KOPT-K1 (cell line): Measurements from ENCODE around the gene GFY.
"Not testable (repeated sequence)": the region's sequence is repeated elsewhere in the genome, so short reads cannot be mapped to it uniquely, and the experiment has no call there.

ENCODE experiments used
- H3K27ac ChIP-seq: fragments of 200-600 bp; sonication (generic); 2 replicates; pipeline ENCODE4 v1.5.1; 2016; ENCODE audit warnings: antibody characterized with exemption, mild to moderate bottlenecking, low read depth, low read length; ENCODE audit not compliant: poor library complexity, severe bottlenecking
- H3K36me3 ChIP-seq: fragments of 200-600 bp; sonication (generic); 2 replicates; pipeline ENCODE4 v1.5.1; 2017; ENCODE audit warnings: antibody characterized with exemption, mild to moderate bottlenecking, low read length, moderate library complexity; ENCODE audit not compliant: insufficient read depth
- H3K9me3 ChIP-seq: fragments of 200-600 bp; sonication (generic); 2 replicates; pipeline ENCODE4 v1.5.1; 2017; ENCODE audit warnings: antibody characterized with exemption, low read length, mild to moderate bottlenecking; ENCODE audit not compliant: insufficient read depth, poor library complexity, severe bottlenecking

GFY gene

DNA sequence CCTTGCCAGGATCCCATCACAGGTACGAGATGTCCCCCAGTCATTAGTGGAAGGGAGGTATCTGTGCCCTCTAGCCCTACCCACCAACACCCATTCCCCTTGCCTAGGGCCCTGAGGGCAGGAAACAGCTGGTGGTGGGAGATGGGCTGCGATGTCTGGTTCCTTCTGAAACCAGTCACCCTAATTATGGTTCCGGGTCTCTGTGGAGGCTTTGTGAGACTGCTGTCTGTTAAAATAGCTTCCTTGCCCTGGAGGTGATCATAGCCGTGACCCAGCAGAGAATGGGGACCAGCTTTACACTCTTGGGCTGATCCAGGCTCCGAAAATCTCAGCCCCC, 33.3 kb downstream of the GFY start:
- Histone ChIP-seq H3K27ac (peak overlapping the region; percentile 29), H3K9me3 (no peaks in the 10 kb centered on the region), H3K36me3 (peaks cover 29% of the 10 kb centered on the region)

DNA sequence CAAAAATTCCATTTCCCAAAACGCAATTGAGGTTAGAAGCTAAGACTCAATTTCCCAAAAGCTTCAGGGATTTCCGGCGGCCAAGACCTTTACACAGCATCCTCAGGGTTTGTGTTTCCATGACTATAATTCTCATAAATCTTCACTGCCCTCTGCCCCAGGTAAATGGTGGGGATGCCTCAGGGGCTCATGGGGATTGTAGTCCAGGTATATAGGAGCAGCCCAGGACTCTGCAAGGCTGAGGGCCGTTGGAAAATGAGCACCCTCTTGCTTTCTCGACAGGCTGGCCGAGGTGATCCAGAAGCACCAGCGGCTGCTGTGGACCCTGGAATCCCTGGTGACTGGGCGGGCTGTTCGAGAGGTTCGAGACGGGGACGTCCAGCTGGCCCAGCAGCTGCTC, 34.2 kb downstream of the GFY start:
- Histone ChIP-seq H3K9me3 (no peaks in the 10 kb centered on the region), H3K27ac (no peak overlapping the region), H3K36me3 (peaks cover 32% of the 10 kb centered on the region)

DNA sequence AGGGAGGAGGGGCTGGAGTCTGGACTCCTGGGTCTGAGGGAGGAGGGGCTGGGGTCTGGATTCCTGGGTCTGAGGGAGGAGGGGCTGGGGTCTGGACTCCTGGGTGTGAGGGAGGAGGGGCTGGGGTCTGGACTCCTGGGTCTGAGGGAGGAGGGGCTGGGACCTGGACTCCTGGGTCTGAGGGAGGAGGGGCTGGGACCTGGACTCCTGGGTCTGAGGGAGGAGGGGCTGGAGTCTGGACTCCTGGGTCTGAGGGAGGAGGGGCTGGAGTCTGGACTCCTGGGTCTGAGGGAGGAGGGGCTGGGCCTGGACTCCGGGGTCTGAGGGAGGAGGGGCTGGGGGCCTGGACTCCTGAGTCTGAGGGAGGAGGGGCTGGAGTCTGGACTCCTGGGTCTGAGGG, 35.9 kb downstream of the GFY start:
- not testable (repeated sequence) for H3K9me3 ChIP-seq, H3K27ac ChIP-seq
- peaks cover 49% of the 10 kb centered on the region for H3K36me3 ChIP-seq

DNA sequence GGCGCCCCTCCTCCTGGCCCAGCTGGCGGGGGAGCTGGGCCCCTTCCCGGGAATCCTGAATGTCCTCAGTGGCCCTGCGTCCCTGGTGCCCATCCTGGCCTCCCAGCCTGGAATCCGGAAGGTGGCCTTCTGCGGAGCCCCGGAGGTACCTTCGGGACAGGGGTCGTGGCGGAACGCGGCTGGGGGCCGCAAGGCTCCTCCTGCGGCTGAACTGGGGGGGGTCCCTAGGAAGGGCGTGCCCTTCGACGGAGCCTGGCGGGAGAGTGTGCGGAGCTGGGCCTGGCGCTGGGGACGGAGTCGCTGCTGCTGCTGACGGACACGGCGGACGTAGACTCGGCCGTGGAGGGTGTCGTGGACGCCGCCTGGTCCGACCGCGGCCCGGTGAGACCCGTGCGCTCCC, 36.5 kb downstream of the GFY start:
- Histone ChIP-seq H3K27ac (no peak overlapping the region), H3K9me3 (no peaks in the 10 kb centered on the region), H3K36me3 (peaks cover 48% of the 10 kb centered on the region)

DNA sequence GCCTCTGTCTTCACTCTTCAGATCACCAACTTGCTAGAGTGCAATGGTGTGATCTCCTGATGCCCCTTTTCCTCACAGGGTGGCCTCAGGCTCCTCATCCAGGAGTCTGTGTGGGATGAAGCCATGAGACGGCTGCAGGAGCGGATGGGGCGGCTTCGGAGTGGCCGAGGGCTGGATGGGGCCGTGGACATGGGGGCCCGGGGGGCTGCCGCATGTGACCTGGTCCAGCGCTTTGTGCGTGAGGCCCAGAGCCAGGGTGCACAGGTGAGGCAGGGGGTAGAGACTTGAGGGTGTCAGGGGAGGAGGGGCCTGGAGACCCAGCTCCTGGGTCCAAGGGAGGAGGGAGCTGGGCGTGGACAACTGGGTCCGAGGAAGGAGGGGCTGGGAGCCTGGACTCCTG, 37.3 kb downstream of the GFY start:
- Histone ChIP-seq H3K9me3 (no peaks in the 10 kb centered on the region), H3K27ac (no peak overlapping the region), H3K36me3 (peaks cover 49% of the 10 kb centered on the region)

DNA sequence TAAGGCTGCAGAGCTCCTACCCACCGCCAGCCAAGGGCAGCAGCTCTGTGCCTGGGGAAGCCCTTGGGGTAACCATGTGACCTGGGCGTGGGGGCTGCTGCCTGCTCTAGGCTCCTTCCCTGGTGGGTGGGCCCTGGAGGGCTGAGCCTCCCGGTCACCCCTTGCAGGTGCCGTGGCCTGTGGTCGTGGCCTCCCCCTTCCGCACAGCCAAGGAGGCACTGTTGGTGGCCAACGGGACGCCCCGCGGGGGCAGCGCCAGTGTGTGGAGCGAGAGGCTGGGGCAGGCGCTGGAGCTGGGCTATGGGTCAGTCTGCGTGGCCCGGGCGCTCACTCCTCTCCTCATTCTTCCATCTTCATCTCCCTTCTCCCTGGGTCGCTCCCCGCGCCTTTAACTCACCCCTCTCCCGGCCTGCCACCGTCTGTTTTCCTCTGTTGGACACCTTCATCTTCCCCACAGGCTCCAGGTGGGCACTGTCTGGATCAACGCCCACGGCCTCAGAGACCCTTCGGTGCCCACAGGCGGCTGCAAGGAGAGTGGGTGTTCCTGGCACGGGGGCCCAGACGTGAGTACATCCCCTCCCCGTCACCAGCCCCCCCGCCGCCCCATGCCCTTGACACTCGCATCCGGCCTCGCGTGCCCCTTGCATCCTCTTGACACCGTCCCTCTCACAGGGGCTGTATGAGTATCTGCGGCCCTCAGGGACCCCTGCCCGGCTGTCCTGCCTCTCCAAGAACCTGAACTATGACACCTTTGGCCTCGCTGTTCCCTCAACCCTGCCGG, 39.0 kb downstream of the GFY start:
- H3K9me3 ChIP-seq: no peaks in the 10 kb centered on the region
- no peak overlapping the region for H3K27ac ChIP-seq
- H3K36me3 ChIP-seq: peaks cover 45% of the 10 kb centered on the region

DNA sequence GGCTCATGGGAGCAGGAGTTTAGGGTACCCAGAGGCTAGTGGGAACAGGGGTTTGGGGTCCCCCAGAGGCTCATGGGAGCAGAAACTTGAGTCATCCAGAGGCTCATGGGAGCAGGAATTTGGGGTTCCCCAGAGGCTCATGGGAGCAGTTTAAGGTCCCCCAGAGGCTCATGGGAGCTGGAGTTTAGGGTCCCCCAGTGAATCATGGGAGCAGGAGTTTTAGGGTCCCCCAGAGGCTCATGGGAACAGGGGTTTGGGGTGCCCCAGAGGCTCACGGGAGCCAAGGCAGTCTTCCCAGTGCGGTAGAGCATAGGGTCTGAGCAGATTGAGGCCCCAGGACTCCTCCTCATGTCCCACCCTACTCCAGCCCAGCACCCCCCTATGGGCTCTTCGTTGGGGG, 40.2 kb downstream of the GFY start:
- Histone ChIP-seq H3K36me3 (peaks cover 32% of the 10 kb centered on the region), H3K9me3 (no peaks in the 10 kb centered on the region), H3K27ac (no peak overlapping the region)

DNA sequence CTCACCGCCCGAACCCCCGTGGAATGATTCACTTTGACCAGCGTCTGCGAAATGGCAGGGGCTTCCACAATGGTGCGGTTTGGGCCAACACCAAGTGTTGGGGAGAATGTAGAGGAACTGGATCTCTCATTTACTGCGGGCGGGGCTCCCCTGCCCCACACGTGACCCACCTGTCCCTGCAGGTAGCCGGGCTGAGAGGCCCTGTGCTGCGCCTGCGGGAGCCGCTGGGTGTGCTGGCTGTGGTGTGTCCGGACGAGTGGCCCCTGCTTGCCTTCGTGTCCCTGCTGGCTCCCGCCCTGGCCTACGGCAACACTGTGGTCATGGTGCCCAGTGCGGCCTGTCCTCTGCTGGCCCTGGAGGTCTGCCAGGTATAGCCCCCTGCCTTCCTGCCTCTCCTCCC, 43.0 kb downstream of the GFY start:
- H3K27ac ChIP-seq: no peak overlapping the region
- H3K9me3 ChIP-seq: no peaks in the 10 kb centered on the region
- peaks cover 27% of the 10 kb centered on the region for H3K36me3 ChIP-seq

DNA sequence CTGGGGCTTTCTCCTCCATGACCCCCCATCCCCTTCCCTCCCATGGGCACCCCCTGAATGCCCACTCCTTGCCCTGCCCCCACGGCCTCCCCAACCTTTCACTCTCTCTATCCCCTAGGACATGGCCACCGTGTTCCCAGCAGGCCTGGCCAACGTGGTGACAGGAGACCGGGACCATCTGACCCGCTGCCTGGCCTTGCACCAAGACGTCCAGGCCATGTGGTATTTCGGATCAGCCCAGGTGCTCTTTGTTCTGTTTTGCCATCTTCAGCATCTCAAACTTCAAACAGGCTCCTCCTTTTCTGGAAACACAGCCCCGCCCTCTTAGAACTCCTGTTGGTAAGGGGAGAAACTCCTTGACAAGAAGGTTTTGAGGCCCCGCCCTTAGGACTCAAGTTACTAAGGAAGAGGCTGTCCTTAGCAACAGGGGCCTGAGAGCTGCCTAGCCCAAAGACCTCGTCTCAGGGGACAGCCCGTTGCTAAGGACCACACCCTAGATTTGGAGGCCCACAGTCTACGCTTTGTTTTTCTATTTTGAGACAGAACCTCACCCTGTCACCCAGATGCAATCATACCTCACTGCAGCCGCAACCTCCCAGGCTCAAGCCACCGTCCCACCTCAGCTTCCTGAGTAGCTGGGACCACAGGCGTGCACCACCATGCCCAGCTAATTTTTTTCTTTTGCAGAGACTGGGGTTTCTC, 43.7 kb downstream of the GFY start:
- Histone ChIP-seq H3K36me3 (peaks cover 27% of the 10 kb centered on the region), H3K9me3 (no peaks in the 10 kb centered on the region), H3K27ac (no peak overlapping the region)

DNA sequence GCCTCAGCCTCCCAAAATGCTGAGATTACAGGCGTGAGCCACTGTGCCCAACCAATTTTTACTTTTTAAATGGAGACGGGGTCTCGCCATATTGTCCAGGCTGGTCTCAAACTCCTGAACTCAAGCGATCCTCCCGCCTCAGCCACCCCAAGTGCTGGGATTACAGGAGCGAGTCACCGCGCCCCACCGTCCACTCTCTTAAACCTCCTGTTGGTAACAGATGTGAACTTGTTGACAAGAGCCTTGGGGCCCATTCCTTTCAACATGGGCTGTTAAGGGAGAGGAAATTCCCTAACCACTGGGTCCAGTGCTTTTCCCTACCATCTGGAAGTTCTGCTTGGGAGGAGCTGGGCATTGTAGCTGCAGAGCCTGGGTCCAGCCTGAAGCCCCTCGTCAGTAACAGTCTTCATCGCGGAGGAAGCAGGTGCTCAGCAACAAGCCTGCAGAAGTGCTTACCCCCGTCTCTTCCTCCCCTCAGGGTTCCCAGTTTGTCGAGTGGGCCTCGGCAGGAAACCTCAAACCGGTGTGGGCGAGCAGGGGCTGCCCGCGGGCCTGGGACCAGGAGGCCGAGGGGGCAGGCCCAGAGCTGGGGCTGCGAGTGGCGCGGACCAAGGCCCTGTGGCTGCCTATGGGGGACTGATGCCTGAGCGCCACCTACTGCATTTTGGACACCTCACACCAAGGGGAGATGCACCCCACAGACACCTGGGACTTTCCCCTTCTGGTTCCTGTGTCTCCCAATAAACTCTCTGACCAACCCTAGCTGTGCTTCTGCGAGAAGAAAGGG, 44.8 kb downstream of the GFY start:
- Histone ChIP-seq H3K9me3 (no peaks in the 10 kb centered on the region), H3K36me3 (peaks cover 18% of the 10 kb centered on the region), H3K27ac (peak overlapping the region; percentile 65)

DNA sequence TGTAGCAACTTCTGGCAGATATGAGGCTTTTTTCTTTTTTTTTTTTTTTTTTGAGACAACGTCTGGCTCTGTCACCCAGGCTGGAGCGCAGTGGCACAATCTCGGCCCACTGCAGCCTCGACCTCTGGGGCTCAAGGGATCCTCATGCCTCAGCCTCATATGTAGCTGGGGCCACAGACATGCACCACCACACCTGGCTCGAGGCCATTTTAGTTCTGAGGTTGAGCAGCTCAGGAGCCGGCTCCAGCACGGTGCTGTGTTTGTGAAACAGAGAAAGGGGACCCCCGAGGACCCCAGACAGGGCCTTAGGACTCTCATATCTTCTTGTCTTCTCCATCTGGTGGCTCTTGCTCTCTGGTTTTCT, 45.4 kb downstream of the GFY start:
- Histone ChIP-seq H3K27ac (peak overlapping the region; percentile 65), H3K9me3 (no peaks in the 10 kb centered on the region), H3K36me3 (peaks cover 13% of the 10 kb centered on the region; the same call in 1 of the 2 replicates)

DNA sequence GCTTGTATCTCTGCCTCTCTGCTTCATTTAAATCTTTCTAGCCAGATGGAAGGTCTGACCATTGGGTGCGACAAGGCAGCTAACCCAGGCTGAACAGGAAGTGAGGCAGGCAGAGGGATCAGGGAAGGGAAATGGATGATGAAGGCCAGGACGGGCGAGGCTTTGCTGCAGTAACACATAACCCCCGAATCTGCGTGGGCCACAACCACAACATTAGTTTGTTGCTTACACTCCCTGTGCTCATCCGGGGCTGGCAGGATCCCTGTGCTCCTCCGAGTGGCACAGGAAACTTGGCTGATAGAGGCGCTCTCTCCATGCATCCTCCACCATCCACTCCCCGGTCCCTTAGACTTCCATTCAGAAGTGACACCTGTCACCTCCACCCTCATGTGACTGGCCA, 47.7 kb downstream of the GFY start:
- H3K9me3 ChIP-seq: no peaks in the 10 kb centered on the region
- peak overlapping the region; percentile 85 for H3K27ac ChIP-seq
- H3K36me3 ChIP-seq: no peaks in the 10 kb centered on the region

DNA sequence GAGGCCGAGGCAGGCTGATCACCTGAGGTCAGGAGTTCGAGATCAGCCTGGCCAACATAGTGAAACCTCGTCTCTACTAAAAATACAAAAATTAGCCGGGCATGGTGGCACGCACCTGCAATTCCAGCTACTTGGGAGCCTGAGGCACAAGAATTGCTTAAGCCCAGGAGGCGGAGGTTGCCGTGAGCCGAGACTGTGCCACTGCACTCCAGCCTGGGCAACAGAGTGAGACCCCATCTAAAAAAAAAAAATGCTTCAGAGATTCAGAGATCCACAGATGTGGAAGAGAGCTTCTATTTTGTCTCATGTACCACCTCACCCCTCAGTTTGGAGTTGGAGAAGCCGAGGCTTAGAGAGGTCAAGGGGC, 48.3 kb downstream of the GFY start:
- not testable (repeated sequence) for H3K9me3 ChIP-seq, H3K36me3 ChIP-seq
- H3K27ac ChIP-seq: peak overlapping the region; percentile 85

DNA sequence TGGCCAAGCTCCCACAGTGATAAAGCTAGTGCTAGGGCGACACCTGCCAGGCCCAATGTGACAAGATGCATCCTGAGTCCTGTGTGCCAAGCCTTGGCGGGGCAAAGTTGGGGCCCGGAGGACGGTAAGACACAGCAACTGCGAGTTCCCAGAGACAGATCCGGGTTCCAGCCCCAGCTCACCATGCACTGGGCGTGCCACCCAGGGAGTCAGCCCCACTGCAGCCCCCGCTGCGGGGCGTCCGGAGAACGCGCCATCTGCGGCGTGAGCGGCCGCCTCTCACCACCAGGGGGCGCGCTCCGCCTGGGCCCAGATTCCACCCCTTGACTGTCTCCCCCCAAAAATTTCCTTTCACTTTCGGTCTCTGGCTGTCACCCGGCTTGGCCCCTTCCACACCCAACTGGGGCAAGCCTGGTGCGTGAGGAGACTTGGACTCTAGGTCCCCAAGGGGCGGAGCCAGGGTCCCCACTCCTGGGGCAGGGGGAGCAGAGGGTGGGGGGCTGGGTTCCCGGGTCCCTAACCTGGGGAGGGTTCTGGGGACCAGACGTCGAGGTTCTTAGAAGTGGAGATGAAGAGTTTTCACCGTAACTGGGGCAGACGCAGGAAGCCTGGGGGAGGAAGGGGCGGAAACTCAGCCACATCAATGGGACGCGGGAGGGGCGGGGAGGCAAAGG, 48.8 kb downstream of the GFY start, which contains the start of gene FLT3LG:
Gene FLT3LG (plus strand): TSS at position 348 of the 674 bp plus-strand sequence. CDS start 425 bp downstream, outside the sequence.
- Histone ChIP-seq H3K27ac (peak within 1 kb of the TSS; percentile 85), H3K36me3 (no peaks in the 10 kb centered on the region), H3K9me3 (no peaks in the 10 kb centered on the region)

DNA sequence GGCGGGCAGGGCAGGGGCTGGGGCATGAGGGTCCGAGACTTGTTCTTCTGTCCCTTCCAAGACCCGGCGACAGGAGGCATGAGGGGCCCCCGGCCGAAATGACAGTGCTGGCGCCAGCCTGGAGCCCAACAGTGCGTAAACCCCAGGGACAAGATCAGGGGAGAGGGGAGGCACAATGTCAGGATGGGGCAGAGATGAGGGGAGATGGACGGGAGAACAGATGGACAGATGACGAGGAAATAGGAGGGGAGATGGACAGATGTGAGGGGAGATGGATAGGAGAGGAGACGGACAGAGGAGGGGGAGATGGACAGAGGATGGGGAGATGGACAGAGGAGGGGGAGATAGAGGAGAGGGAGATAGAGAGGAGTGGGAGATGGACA, 49.3 kb downstream of the GFY start:
- peak overlapping the region; percentile 85 for H3K27ac ChIP-seq
- no peaks in the 10 kb centered on the region for H3K9me3 ChIP-seq

More for the DNA sequence above, 49.3 kb downstream of the GFY start:
- no peaks in the 10 kb centered on the region for H3K36me3 ChIP-seq
